Osteoblast (primary cell): ENCODE data around the gene PIP4P1. TPM values are rescaled to one million over a fixed set of nuclear protein-coding genes. Genes with fewer than 3 reads are reported as not detected.

Source experiments
- DNase-seq: peaks from one replicate; pipeline ENCODE4 v3.0.0; 2011; ENCODE audit warnings: low spot score, mixed read lengths; ENCODE audit not compliant: insufficient read length; ENCODE audit errors: missing footprints
- H2AFZ ChIP-seq: 2 replicates; pipeline ENCODE4 v1.6.0; 2011; ENCODE audit warnings: mild to moderate bottlenecking, low read length
- H3K27ac ChIP-seq: 2 replicates; pipeline ENCODE4 v1.5.1; 2011; ENCODE audit warnings: mild to moderate bottlenecking, low read depth, low read length, moderate library complexity
- H3K27me3 ChIP-seq: 2 replicates; pipeline ENCODE4 v1.6.0; 2012; ENCODE audit warnings: mild to moderate bottlenecking, control low read depth, inconsistent platforms, low read length, moderate library complexity; ENCODE audit not compliant: insufficient read depth
- H3K36me3 ChIP-seq: 2 replicates; pipeline ENCODE4 v1.5.1; 2011; ENCODE audit warnings: mild to moderate bottlenecking, low read length, control low read depth, moderate library complexity; ENCODE audit not compliant: insufficient read depth
- H3K4me1 ChIP-seq: 2 replicates; pipeline ENCODE4 v1.5.1; 2011; ENCODE audit warnings: mild to moderate bottlenecking, low read length, control low read depth, moderate library complexity; ENCODE audit not compliant: insufficient read depth
- H3K4me2 ChIP-seq: 2 replicates; pipeline ENCODE4 v1.6.0; 2011; ENCODE audit warnings: mild to moderate bottlenecking, low read length; ENCODE audit not compliant: insufficient read depth
- H3K4me3 ChIP-seq: fragments of 200-600 bp; sonication (generic); 3 replicates; pipeline ENCODE4 v1.5.1; 2012; ENCODE audit warnings: mild to moderate bottlenecking, low read length, inconsistent platforms; ENCODE audit not compliant: insufficient read depth
- H3K79me2 ChIP-seq: 2 replicates; pipeline ENCODE4 v1.6.0; 2012; ENCODE audit warnings: mild to moderate bottlenecking, low read length, control low read depth, inconsistent platforms; ENCODE audit not compliant: insufficient read depth
- H3K9me3 ChIP-seq: 2 replicates; pipeline ENCODE4 v1.5.1; 2011; ENCODE audit warnings: low read depth, low read length, control low read depth
- H4K20me1 ChIP-seq: 2 replicates; pipeline ENCODE4 v1.6.0; 2012; ENCODE audit warnings: mild to moderate bottlenecking, low read length, control low read depth; ENCODE audit not compliant: insufficient read depth
- CTCF ChIP-seq: IDR thresholded peaks from 2 replicates; pipeline ENCODE4 v1.5.1; 2011; ENCODE audit warnings: mild to moderate bottlenecking, low read depth, low read length, moderate library complexity; ENCODE audit errors: extremely low read depth
- total RNA-seq: library from RNA; depleted of rRNA; stranded (reverse); fragments of >200 nt; gene quantifications from 2 replicates; pipeline ENCODE4 v1.2.3, GENCODE V29; 2012

PIP4P1 gene
- total RNA-seq, 1 donor: 46.3 TPM

DNA sequence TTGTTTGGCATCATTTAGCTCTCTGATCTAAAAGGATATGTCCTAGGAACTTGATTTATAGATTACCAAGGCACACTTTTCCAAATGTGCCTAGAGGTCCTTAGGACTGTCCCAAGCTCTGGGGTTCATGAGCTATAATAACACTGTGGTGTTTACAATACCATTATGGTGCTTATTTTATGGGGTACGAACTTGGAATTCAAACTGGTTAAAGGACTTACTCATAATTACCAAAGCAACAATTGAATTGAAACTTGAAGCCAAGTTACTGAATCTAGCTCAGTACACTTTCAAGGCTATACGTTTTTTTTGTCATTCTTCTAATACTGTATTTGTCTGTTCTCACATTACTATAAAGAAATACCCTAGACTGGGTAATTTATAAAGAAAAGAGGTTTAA lies 38.3 kb downstream of the PIP4P1 start:
- no peaks in the 10 kb centered on the region for H3K79me2 ChIP-seq

DNA sequence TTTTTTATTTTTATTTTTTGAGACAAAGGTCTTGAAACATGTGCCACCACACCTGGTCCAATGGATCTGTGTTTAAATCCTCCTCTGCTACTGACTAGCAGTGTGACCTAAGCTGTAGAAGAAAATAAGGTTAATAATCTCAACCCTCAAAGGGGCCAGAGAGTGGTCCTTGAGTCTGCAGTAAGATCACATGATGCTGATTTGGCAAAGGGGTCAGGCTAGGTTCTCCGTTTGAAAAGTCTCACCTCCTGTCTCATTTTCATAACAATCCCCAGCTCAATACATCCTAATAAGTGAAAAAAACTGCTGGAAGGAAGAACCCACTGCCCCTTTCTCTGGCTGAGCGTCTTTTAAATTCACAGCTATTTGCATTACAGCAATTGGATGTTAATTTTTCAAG lies 40.0 kb downstream of the PIP4P1 start:
- TF ChIP-seq CTCF: no peak
- H3K4me1 ChIP-seq: no peaks in the 10 kb centered on the region

More for the DNA sequence above, 38.3 kb downstream of the PIP4P1 start:
- no peak overlapping the region for H3K27ac ChIP-seq
- H3K4me1 ChIP-seq: peaks cover 4% of the 10 kb centered on the region
- H3K4me2 ChIP-seq: no peak overlapping the region
- H3K4me3 ChIP-seq: no peak overlapping the region
- H2AFZ ChIP-seq: no peak overlapping the region
- no peaks in the 10 kb centered on the region for H3K9me3 ChIP-seq
- no peaks in the 10 kb centered on the region for H4K20me1 ChIP-seq
- no peaks in the 10 kb centered on the region for H3K36me3 ChIP-seq
- H3K27me3 ChIP-seq: no peaks in the 10 kb centered on the region
- no peak for TF ChIP-seq CTCF
- DNase-seq: no peak

DNA sequence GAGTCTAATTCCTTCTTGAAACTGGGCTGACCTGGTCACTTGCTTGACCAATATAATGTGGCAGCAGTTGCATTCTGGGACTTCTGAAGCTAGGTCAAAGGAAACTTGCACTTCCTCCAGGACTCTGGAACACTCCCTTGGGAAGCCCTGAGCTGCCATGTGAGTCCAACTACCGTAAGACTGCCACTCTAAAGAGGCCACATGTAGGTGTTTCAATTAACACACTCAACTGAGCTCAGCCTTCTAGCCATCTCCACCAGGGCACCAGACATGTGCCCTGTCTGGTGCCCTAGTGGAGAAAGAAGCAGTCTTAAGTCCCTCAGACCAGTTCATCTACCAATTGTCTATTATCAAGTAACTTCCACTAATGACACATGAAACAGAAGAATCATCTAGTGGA lies 41.8 kb downstream of the PIP4P1 start:
- Histone ChIP-seq H3K4me2 (no peak overlapping the region), H3K27me3 (no peaks in the 10 kb centered on the region), H3K9me3 (no peaks in the 10 kb centered on the region), H3K4me1 (no peaks in the 10 kb centered on the region), H3K27ac (no peak overlapping the region), H3K79me2 (no peaks in the 10 kb centered on the region), H2AFZ (peak overlapping the region; percentile 25), H3K4me3 (no peak overlapping the region), H4K20me1 (no peaks in the 10 kb centered on the region), H3K36me3 (no peaks in the 10 kb centered on the region)
- TF ChIP-seq CTCF: no peak
- DNase-seq: no peak

More for the DNA sequence above, 40.0 kb downstream of the PIP4P1 start:
- Histone ChIP-seq H3K27ac (no peak overlapping the region), H3K27me3 (no peaks in the 10 kb centered on the region), H3K4me2 (no peak overlapping the region), H3K4me3 (no peak overlapping the region), H3K9me3 (no peaks in the 10 kb centered on the region), H4K20me1 (no peaks in the 10 kb centered on the region), H2AFZ (no peak overlapping the region), H3K79me2 (no peaks in the 10 kb centered on the region), H3K36me3 (no peaks in the 10 kb centered on the region)
- DNase-seq: no peak

- Histone ChIP-seq H3K27ac (no peak overlapping the region), H3K4me1 (peaks cover 2% of the 10 kb centered on the region), H3K79me2 (no peaks in the 10 kb centered on the region), H3K9me3 (no peaks in the 10 kb centered on the region), H3K27me3 (no peaks in the 10 kb centered on the region), H3K4me2 (no peak overlapping the region), H3K36me3 (no peaks in the 10 kb centered on the region), H3K4me3 (no peak overlapping the region), H4K20me1 (no peaks in the 10 kb centered on the region), H2AFZ (no peak overlapping the region)
- no peak for TF ChIP-seq CTCF
- no peak for DNase-seq
Observed at GRCh38 chr14:20418501-20418909, 42.7 kb downstream of the PIP4P1 start.
